HG02642 (cell line): ENCODE results near the gene PLP1.
"Not testable (repeated sequence)": the region's sequence is repeated elsewhere in the genome, so short reads cannot be mapped to it uniquely, and the experiment has no call there.

Experiments
- ATAC-seq: cut with Tn5 transposase; IDR thresholded peaks from one replicate; pipeline ENCODE4 v1.9.1; 2021; ENCODE audit warnings: mild to moderate bottlenecking; ENCODE audit not compliant: unreplicated experiment, poor library complexity

PLP1 gene, protein sequence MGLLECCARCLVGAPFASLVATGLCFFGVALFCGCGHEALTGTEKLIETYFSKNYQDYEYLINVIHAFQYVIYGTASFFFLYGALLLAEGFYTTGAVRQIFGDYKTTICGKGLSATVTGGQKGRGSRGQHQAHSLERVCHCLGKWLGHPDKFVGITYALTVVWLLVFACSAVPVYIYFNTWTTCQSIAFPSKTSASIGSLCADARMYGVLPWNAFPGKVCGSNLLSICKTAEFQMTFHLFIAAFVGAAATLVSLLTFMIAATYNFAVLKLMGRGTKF

DNA sequence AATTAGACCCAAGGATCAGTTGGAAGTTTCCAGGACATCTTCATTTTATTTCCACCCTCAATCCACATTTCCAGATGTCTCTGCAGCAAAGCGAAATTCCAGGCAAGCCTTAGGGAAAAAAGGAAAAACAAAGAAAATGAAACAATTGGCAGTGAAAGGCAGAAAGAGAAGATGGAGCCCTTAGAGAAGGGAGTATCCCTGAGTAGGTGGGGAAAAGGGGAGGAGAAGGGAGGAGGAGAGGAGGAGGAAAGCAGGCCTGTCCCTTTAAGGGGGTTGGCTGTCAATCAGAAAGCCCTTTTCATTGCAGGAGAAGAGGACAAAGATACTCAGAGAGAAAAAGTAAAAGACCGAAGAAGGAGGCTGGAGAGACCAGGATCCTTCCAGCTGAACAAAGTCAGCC lies at the start of gene PLP1:
Gene PLP1, plus strand, starts transcription at position 295 of the 400 bp plus-strand sequence. CDS start 156 bp downstream, outside the sequence.
- no peak for ATAC-seq

DNA sequence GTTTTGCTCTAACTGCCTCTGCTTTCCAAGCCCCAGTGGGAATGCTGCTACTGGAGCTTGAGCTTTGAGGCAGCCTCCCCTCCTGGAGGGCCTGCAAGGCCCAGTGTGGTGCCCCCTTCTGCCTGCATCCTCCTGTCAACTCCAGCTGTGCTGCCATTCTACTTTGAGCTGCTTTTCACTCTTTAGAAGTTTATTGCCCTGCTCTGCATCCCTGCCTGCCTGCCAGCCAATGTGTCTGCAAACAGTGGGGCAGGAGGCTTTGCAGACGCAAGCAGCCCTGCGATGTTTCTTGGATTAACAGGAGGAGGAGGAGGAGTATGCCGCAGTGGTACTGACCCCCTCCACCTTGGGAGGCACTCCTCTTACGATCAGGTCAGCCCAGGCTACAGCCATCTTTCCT lies 49.5 kb upstream of the PLP1 start:
- ATAC-seq = no peak

DNA sequence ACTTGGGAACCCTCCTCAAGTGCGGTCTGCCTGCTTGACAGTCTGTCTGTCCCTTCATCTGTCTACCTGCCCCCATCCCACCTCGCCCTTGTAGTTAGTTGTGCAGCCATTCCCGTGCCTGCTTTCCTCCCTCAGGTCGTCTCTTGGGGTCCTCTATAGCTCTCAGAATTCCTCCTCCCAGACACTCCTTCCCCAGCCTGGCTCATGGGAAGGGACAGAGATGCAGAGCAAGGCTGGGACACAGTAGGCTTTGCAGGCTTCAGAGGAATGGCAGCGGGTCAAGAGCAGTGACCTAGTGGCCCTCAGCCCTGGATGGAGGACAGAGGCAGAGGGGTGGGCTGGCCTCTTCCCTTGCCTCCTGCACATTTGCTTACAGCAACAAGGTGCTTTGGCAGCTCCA lies 47.6 kb upstream of the PLP1 start:
- ATAC-seq = no peak

DNA sequence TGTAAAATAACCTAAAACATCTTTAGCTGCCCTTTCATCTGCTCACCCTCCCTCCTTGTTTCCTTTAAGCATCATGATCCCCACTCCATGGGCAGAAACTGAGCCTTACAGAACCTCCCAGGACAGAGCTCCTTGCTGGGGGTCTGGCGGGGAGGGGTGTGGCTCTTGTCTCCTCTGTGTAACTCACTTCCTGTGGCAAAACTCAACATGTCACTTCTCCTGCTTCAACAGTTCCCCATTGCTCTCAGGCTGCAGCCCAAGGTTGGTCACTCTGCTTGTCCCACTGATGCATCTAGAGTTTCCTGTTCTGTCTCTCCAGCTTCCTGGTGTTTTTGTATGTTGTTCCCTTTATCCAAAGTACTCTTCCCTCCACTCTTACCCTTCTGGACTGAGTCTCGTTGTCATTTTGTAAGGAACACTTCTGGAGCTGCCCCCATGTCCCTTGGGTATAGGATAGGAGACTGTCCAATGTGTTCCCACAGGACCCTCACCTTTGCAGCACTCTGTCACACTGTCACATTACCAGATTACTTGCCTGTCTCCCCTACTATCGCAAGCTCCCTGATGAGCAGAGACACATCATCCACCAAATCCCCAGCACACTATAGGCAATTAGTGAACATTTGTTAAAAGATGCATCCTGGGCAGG lies 46.4 kb upstream of the PLP1 start:
- no peak for ATAC-seq

DNA sequence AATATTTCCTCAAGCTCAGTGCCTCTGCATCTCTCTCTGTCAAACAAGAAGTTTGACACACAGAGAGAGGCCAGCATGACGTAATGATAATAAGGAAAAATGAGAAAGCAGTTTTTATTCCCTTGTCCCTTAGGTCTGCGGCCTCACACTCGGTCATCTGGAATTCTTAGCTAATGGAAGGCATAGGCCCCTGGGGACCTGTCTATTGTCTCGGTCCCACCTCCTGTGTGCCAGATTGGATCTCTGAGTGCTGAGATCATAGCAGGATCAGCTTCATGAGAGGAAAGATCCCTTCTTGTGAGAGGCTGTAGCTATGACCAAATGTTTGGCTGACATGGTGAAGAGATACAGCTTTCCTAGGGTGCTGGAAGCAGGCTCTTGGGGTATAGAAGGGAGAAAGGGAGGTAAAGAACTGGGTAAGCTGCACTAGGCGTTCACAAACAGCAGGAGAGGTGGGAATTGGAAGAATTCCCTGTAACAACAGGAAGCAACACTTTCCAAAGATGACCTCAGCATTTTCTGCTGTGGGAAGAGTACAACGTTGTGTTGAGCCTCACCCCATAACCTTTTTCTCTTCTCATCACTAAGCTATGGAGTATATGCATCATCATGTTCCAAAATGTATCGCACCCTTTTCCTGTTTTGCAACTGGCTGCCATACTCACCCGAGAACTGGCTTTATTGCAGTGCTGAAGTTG lies 45.7 kb upstream of the PLP1 start:
- ATAC-seq = no peak

DNA sequence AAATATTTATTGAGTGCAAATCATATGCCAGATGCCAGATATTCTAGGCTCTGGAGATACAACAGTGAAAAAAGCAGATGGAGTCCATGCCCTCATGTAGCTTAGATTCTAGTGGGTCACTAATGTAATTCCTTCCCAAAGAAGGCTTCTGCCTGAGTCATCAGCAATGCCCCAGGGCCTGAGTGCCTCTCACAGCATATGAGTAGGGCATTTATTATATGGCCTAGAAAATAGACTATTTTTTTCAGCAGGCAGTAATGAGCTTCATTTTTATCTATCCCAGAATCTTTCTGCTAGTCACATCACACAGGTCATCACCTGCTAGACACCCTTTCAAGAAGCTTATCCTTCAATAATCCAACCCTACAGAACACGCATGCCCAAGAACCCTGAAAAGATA lies 43.6 kb upstream of the PLP1 start:
- ATAC-seq = no peak

DNA sequence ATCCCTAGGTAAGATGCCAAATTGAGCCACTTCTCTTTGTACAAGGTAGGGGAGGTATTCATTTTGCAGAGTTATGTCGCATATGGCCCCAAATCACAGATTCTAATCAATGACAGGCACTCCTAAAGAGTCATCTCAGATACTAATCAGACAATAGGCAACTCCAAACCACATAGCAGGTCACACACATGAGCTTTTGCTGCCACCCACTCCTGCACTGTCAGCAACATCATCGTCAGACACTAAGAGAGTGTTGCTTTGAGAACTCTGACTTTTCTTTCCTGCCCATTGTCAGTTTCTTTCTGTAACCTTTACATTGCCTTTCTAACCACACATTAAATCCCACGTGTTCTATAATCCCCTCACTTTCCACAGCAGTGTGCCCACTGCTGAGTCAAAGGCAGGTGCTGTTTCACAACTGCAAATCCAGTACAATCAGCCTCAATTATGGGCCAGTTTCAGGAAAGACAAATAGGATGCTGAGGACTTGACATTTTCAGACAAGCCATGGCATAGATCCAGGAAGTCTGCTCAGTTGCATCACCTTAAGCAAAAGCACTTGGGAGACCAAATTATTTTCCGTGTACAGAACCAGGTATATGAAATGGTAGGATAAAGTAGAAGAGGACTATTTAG lies 42.4 kb upstream of the PLP1 start:
- no peak for ATAC-seq

DNA sequence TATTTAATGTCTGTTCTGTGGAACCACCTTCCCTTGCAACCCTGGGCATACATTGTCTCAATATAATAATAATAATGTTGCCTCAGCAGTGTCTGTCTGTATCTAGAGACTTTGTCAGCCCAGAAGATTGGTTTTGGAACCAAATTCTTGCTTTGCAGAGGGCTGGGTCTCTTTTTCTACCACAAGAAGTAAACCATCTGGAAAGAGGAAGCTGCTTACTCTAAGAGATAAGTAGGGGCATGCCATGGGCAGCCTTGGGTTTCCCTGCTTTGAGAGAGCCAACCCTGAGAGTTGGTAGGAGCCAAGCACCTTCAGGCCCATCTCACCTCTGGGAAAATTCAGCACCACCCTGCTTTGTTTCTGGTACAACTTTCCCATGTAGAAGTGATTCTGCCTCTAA lies 38.9 kb upstream of the PLP1 start:
- no peak for ATAC-seq

DNA sequence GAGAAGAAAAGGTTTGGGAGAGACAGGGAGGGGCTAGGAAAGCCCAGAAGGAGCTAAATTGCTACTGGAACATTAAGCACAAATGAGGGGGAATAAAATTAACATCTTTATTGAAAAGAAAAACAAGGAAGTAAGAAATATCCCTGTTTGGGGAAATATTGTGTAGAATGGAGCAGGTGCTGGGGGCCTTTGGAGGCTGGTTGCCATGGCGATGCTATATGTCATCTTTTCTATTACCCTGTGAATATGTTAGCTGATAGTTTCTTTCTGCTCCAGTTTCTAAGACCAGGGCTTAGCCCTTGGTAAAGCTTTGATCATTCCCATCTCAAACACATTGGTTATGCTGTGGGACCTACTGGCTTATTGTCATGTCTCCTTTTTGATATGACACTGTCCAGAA lies 37.2 kb upstream of the PLP1 start:
- ATAC-seq = no peak

DNA sequence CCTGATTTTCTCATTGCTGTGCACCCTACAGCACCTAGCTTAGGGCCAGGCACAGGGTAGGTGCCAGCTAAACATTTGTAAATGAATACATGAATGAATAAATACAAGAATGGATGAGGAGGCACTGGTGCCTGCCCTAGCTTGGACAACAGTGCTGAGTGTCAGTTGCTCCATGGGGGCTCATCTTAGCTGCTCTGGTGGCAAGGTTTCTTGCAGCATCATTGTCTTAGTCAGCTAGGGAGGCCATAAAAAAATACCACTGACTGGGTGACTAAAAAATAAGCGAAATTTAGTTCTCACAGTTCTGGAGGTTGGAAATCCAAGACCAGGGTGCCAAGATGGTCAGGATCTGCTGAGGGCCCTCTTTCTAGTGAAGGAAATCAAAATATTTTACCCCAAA lies 34.8 kb upstream of the PLP1 start:
- no peak for ATAC-seq

DNA sequence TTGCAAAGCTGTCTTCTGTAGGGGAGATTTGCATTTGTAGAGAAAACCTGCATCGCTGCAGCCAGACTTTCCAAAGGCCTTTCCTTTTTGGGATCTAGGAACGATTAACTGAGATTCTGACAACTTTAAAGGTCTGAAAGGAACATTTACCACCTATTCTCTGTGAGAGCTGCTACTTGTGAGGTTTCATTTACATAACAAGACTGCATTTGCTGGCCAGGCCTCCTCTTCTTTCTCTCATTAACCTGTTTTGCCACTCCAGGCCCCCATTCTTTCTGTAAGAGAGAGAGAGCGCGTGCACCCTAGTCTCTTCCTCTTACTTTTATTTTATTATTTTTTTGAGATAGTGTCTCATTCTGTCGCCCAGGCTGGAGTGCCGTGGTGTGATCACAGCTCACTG lies 34.3 kb upstream of the PLP1 start:
- no peak for ATAC-seq

DNA sequence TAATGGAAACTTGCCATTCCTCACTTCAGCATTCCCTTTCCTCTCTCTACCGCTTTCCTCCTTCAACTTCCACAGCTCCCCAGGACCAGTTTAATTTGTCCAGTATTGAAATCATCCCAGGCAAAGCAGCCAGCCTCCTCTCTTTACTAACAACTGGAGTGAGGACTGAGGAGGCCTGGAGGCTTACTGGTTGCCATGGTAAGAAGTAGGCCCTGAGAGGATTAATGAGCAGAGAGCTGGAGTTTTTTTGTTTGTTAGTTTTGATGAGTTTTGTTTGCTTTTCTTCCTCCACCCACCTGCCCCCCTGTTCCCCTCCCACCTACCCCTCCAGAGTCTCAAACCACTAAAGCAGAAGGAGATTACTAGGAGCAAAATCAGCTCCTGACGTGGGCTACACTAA lies 29.5 kb upstream of the PLP1 start:
- ATAC-seq = no peak

DNA sequence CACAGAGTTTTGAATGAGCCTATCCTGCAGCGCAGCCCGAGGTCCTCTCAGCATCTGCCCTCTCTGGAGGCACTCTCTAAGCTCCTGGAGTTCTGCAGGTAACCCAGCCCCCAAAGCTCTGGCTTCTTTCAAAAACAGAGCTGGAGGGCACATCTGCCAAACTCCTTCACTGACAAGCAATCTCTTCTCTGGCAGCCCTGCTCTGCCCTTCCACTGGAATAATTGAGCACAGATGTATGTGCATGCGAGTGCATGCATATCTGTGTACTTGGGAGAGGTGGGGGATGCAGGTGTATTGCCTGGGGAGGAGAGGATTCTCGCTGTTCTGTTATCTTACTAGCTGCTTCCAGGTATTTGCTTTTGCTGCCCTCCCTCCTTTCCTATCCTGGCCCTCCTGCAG lies 22.2 kb upstream of the PLP1 start:
- ATAC-seq = no peak

DNA sequence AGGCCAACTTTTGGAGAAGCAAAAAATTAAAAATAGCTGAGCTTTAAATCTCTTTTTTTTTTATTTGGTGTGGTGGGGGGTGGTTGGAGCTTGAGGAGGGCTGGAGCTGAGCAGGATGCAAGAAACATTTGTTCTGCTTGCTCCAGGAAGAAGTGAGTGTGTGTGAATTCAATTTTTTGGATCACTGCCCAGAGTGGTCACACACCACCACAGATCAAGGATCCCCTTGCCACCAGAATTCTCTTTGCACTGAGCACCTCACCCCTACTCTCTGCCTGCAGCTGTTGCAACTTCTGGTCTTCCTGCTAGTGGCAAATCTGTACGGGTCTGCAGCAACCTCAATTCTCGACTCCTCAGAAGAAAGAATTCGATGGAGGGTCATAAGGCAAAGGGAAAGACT lies 19.9 kb upstream of the PLP1 start:
- ATAC-seq = no peak

DNA sequence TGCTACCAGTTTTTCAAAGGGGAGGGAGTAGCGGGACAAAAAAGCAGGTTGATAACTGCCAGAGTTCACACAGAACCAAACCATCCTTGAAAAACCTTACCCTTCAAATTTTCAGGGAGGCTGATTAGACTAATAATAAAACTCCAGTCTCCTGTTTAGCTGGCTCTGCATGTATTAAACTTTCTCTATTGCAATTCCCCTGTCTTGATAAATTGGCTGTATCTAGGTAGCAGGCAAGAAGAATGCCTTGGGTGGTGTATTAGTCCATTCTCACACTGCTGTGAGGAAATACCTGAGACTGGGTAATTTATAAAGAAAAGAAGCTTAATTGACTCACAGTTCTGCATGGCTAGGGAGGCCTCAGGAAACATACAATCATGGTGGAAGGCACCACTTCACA lies 18.1 kb upstream of the PLP1 start:
- ATAC-seq = no peak

DNA sequence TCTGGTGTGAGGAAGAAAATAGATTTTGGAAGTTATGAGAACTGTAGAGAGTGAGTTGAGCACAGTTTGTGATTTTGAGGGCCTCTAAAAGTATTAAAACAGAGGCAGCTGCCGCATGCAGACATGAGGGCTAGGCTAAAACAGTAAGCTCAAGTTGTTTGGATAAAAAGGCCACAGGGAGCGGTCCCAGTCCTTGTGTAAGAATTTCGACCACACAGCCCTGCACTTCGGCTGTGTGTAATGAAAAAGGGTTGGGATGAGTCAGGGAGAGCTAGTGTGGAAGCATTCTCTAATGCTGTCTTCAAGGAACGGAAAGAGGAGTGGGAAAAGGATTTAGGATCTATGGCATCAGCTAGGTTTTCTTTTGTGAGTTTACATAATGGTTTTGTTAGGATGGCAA lies 13.1 kb upstream of the PLP1 start:
- ATAC-seq = not testable (repeated sequence)

DNA sequence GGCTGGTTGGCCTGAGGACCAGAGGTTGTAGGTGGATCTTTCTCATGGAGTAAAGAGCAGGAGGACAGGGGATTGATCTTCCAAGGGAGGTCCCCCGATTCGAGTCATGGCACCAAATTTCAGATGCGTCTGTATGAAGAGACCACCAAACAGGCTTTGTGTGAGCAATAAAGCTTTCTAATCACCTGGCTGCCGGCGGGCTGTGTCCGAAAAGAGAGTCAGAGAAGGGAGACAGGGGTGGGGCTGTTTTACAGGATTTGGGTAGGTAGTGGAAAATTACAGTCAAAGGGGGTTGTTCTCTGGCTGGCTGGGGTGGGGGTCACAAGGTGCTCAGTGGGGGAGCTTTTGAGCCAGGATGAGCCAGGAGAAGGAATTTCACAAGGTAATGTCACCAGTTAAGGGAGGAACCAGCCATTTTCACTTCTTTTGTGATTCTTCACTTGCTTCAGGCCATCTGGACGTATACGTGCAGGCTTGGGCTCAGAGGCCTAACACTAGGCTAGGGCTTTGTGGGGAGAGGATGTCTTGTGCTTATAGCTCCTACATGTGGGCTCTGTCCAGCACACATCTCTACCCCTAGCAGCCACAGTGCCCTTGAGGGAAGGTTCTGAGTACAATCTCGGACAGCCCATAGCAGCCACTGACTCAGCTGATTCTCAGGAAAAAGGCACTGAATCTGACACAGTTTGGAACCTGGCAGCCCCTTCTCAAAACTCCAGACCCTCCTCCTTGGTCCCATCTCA lies 9.7 kb upstream of the PLP1 start:
- ATAC-seq = not testable (repeated sequence)

DNA sequence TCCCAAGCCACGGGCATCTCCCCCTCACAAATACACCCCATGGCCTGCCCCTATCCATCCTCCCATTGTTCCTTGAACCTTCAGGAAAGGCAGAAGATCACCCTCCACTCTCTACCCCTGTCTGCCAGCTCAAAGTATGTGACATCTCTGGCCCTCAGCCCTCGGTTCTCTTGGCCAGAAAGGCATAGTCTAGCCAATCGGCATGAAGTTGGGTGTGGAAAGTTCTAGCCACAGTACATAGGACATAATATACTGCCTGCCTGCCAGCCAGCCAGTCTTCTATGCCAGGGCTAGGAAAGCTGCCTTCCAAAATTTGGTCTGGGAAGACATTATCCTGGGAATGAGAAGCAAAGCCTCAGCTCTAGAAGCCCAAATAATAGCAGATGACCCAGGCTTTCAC lies 3.2 kb upstream of the PLP1 start:
- ATAC-seq = no peak

DNA sequence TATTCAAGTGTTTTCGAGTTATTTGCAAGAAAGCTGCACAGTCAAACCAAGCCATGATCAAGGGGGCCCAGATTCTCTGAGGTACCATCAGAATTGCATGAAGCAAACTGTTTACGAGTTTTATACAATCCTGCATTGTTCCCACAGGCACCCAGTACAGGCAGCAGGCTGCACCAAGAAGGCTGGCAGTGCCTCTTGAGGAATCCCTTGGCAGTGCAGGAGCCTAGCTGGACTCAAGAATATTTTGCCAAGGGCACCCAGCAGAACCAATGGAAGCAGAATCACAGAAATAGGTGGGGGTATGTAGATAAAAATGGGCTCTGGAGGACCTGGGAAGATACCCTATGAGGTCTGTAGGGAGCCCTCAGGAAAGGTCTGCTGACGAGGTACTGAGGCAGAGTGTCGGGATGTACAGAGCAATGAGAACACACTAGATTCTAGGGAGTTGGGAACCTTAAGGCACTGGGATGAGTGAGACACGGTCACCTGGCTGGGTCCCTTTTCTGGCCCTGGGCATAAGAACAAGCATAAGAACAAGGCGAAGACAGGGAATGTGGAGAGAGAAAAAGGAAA lies 2.5 kb upstream of the PLP1 start:
- no peak for ATAC-seq

DNA sequence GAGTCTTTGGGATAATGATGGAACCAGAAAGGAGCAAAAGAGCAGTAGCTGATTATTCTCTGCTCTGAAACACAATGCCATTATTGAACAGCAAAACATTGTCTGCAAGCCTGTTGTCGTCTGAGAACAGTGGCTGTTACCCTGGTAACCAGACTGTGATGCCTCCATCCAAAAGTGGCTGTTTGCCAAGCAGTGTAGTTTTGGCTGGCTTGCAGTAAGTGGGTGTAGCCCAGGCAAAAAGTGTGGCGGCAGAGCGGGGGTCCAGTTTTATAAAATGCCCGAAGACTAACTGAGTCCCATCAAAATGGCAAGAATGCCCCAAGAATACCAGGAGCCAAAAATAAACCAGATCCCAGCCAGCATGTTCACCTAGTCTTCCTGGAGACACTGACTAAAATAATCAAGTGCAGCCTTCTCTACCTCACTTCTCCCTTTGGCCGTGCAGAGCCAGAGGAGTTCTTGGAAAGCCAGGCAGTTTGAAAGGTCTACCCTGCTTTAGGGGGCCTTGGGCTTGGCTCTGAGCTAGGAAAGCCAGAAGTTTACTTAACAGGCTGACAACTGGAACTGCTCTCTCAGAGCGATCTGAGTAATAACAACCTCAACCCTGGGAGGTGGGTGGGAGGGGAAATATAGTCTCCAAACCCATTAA lies 2.6 kb downstream of the PLP1 start:
- no peak for ATAC-seq
